ENCODE data around the gene TMEM272.

The TMEM272 gene

GRCh38 chr13:51856998-51857397 lies 12.0 kb upstream of the TMEM272 start:
- no peak overlapping the region for H3K4me3 ChIP-seq (ENCODE audit: low read depth, low read length)
- no peak for DNase-seq (ENCODE audit: low read depth)

GRCh38 chr13:51856027-51856736 lies 11.2 kb upstream of the TMEM272 start:
- DNase-seq (ENCODE audit: low read depth), result no peak
- H3K4me3 ChIP-seq (ENCODE audit: low read depth, low read length), result no peak overlapping the region

GRCh38 chr13:51849145-51850101 lies 4.4 kb upstream of the TMEM272 start:
- H3K4me3 ChIP-seq (ENCODE audit: low read depth, low read length), result no peak overlapping the region
- peak; percentile 15 for DNase-seq (ENCODE audit: low read depth)

GRCh38 chr13:51848674-51849073 lies 3.7 kb upstream of the TMEM272 start:
- DNase-seq (ENCODE audit: low read depth), result no peak
- H3K4me3 ChIP-seq (ENCODE audit: low read depth, low read length), result no peak overlapping the region

- no peak for DNase-seq (ENCODE audit: low read depth)
- no peak overlapping the region for H3K4me3 ChIP-seq (ENCODE audit: low read depth, low read length)
Observed at GRCh38 chr13:51846756-51847155, 1.8 kb upstream of the TMEM272 start.

GRCh38 chr13:51845574-51846318 lies 769 bp upstream of the TMEM272 start:
- H3K4me3 ChIP-seq (ENCODE audit: low read depth, low read length), result no peak overlapping the region
- no peak for DNase-seq (ENCODE audit: low read depth)

GRCh38 chr13:51843529-51843928 lies 1.4 kb downstream of the TMEM272 start:
- H3K4me3 ChIP-seq (ENCODE audit: low read depth, low read length), result no peak overlapping the region
- no peak for DNase-seq (ENCODE audit: low read depth)

- no peak overlapping the region for H3K4me3 ChIP-seq (ENCODE audit: low read depth, low read length)
- DNase-seq (ENCODE audit: low read depth), result no peak
Observed at GRCh38 chr13:51841732-51842131, 3.2 kb downstream of the TMEM272 start.

- DNase-seq (ENCODE audit: low read depth), result no peak
- no peak overlapping the region for H3K4me3 ChIP-seq (ENCODE audit: low read depth, low read length)
Observed at GRCh38 chr13:51840917-51841316, 4.1 kb downstream of the TMEM272 start.

- no peak overlapping the region for H3K4me3 ChIP-seq (ENCODE audit: low read depth, low read length)
- DNase-seq (ENCODE audit: low read depth), result no peak
Observed at GRCh38 chr13:51839711-51840540, 5.1 kb downstream of the TMEM272 start.

- DNase-seq (ENCODE audit: low read depth), result peak; percentile 58
- no peak overlapping the region for H3K4me3 ChIP-seq (ENCODE audit: low read depth, low read length)
Observed at GRCh38 chr13:51838240-51838846, 6.6 kb downstream of the TMEM272 start.

- no peak for DNase-seq (ENCODE audit: low read depth)
- no peak overlapping the region for H3K4me3 ChIP-seq (ENCODE audit: low read depth, low read length)
Observed at GRCh38 chr13:51837016-51837415, 8.0 kb downstream of the TMEM272 start.

GRCh38 chr13:51834581-51835171 lies 10.3 kb downstream of the TMEM272 start:
- DNase-seq (ENCODE audit: low read depth), result no peak

GRCh38 chr13:51833980-51834379 lies 11.0 kb downstream of the TMEM272 start:
- H3K4me3 ChIP-seq (ENCODE audit: low read depth, low read length), result no peak overlapping the region

More at GRCh38 chr13:51834581-51835171, 10.3 kb downstream of the TMEM272 start:
- H3K4me3 ChIP-seq (ENCODE audit: low read depth, low read length), result no peak overlapping the region

GRCh38 chr13:51832471-51833152 lies 12.4 kb downstream of the TMEM272 start:
- DNase-seq (ENCODE audit: low read depth), result no peak
- H3K4me3 ChIP-seq (ENCODE audit: low read depth, low read length), result no peak overlapping the region

More at GRCh38 chr13:51833980-51834379, 11.0 kb downstream of the TMEM272 start:
- DNase-seq (ENCODE audit: low read depth), result no peak

- no peak overlapping the region for H3K4me3 ChIP-seq (ENCODE audit: low read depth, low read length)
- DNase-seq (ENCODE audit: low read depth), result no peak
Observed at GRCh38 chr13:51831519-51831918, 13.5 kb downstream of the TMEM272 start.

- H3K4me3 ChIP-seq (ENCODE audit: low read depth, low read length), result no peak overlapping the region
- no peak for DNase-seq (ENCODE audit: low read depth)
Observed at GRCh38 chr13:51829568-51829899, 15.4 kb downstream of the TMEM272 start.

Data from skeletal muscle cell (primary cell).